NCI-H1417 treated with DMSO at 0.1 percent for 48 hours (cell line): Measurements from ENCODE around the gene SLC25A45.
A peak's percentile ranks its signal among the peaks of the same experiment; 100 is the strongest.

Experiments
- DNase-seq: peaks from one replicate; lab custom pipeline; 2025; lab: John Stamatoyannopoulos, UW

Gene SLC25A45

GRCh38 chr11:65382033-65382803 is at the start of gene SLC25A45:
Gene SLC25A45, minus strand, starts transcription at chr11:65382646. Its CDS starts 695 bp downstream, at chr11:65381951.
- DNase-seq: peak; percentile 85

- no peak for DNase-seq
Observed at GRCh38 chr11:65431451-65432099, 49.1 kb upstream of the SLC25A45 start.

- no peak for DNase-seq
Observed at GRCh38 chr11:65430406-65431217, 48.2 kb upstream of the SLC25A45 start.

GRCh38 chr11:65429724-65430405 is 47.4 kb upstream of the SLC25A45 start:
- no peak for DNase-seq

- no peak for DNase-seq
Observed at GRCh38 chr11:65429068-65429681, 46.7 kb upstream of the SLC25A45 start.

GRCh38 chr11:65428578-65429067 is 46.2 kb upstream of the SLC25A45 start:
- DNase-seq: no peak

- DNase-seq: no peak
Observed at GRCh38 chr11:65427691-65428577, 45.5 kb upstream of the SLC25A45 start.

- DNase-seq: no peak
Observed at GRCh38 chr11:65426839-65427690, 44.6 kb upstream of the SLC25A45 start.

GRCh38 chr11:65425971-65426838 is 43.8 kb upstream of the SLC25A45 start:
- DNase-seq: no peak

- DNase-seq: no peak
Observed at GRCh38 chr11:65425105-65425970, 42.9 kb upstream of the SLC25A45 start.

- no peak for DNase-seq
Observed at GRCh38 chr11:65424205-65425104, 42.0 kb upstream of the SLC25A45 start.

- DNase-seq: no peak
Observed at GRCh38 chr11:65423516-65424204, 41.2 kb upstream of the SLC25A45 start.

- peak; percentile 57 for DNase-seq
Observed at GRCh38 chr11:65422633-65423515, 40.4 kb upstream of the SLC25A45 start, which contains the start of gene NEAT1. Gene NEAT1, plus strand, starts transcription at chr11:65422798.

- peak; percentile 84 for DNase-seq
Observed at GRCh38 chr11:65421794-65422632, 39.6 kb upstream of the SLC25A45 start.
